ENCODE measurements around the gene STIMATE. TPM values are rescaled to one million over a fixed set of nuclear protein-coding genes. Genes with fewer than 3 reads are reported as not detected.

The STIMATE gene
- total RNA-seq, 1 donor from 2014 or later: 20.3 TPM

GRCh38 chr3:52795298-52795900 lies 101.9 kb downstream of the STIMATE start:
- no peaks in the 10 kb centered on the region for H3K36me3 Mint-ChIP-seq (ENCODE audit: low read depth)
- H3K4me3 Mint-ChIP-seq: no peak overlapping the region
- no peaks in the 10 kb centered on the region for H3K27me3 Mint-ChIP-seq (ENCODE audit: low read depth)
- TF ChIP-seq, protein P1, sequence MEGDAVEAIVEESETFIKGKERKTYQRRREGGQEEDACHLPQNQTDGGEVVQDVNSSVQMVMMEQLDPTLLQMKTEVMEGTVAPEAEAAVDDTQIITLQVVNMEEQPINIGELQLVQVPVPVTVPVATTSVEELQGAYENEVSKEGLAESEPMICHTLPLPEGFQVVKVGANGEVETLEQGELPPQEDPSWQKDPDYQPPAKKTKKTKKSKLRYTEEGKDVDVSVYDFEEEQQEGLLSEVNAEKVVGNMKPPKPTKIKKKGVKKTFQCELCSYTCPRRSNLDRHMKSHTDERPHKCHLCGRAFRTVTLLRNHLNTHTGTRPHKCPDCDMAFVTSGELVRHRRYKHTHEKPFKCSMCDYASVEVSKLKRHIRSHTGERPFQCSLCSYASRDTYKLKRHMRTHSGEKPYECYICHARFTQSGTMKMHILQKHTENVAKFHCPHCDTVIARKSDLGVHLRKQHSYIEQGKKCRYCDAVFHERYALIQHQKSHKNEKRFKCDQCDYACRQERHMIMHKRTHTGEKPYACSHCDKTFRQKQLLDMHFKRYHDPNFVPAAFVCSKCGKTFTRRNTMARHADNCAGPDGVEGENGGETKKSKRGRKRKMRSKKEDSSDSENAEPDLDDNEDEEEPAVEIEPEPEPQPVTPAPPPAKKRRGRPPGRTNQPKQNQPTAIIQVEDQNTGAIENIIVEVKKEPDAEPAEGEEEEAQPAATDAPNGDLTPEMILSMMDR (conservative IDR thresholded peaks at IDR 0.05): no peak
- H3K4me1 Mint-ChIP-seq: peaks cover 13% of the 10 kb centered on the region
- peak overlapping the region; percentile 43 for H3K27ac Mint-ChIP-seq (ENCODE audit: unreplicated experiment)
- DNase-seq (ENCODE audit: low read depth, low spot score): no peak
- no peaks in the 10 kb centered on the region for H3K9me3 Mint-ChIP-seq

- Mint-ChIP-seq H3K4me3 (no peak within 1 kb of the TSS), H3K36me3 (ENCODE audit: low read depth) (no peaks in the 10 kb centered on the region), H3K27me3 (ENCODE audit: low read depth) (no peaks in the 10 kb centered on the region), H3K9me3 (no peaks in the 10 kb centered on the region), H3K27ac (ENCODE audit: unreplicated experiment) (peak within 1 kb of the TSS; percentile 94), H3K4me1 (peaks cover 13% of the 10 kb centered on the region)
- TF ChIP-seq, protein P1 (conservative IDR thresholded peaks at IDR 0.05): no peak
- DNase-seq (ENCODE audit: low read depth, low spot score): no peak
Observed at GRCh38 chr3:52794612-52795099, 102.7 kb downstream of the STIMATE start, which contains the start of gene ITIH3. TSS of gene ITIH3 (plus strand) at chr3:52794796. CDS start at chr3:52794804, 8 bp downstream.

GRCh38 chr3:52793702-52794611 lies 103.4 kb downstream of the STIMATE start:
- no peak for DNase-seq (ENCODE audit: low read depth, low spot score)
- TF ChIP-seq, protein P1 (conservative IDR thresholded peaks at IDR 0.05): no peak
- H3K27ac Mint-ChIP-seq (ENCODE audit: unreplicated experiment): peak overlapping the region; percentile 94

GRCh38 chr3:52792961-52793695 lies 104.2 kb downstream of the STIMATE start:
- Mint-ChIP-seq H3K36me3 (ENCODE audit: low read depth) (no peaks in the 10 kb centered on the region), H3K27me3 (ENCODE audit: low read depth) (no peaks in the 10 kb centered on the region), H3K4me3 (no peak overlapping the region), H3K9me3 (no peaks in the 10 kb centered on the region), H3K27ac (ENCODE audit: unreplicated experiment) (peak overlapping the region; percentile 94), H3K4me1 (peaks cover 20% of the 10 kb centered on the region)
- no peak for DNase-seq (ENCODE audit: low read depth, low spot score)
- TF ChIP-seq, protein P1 (conservative IDR thresholded peaks at IDR 0.05): no peak

More at GRCh38 chr3:52793702-52794611, 103.4 kb downstream of the STIMATE start:
- Mint-ChIP-seq H3K4me3 (no peak overlapping the region), H3K4me1 (peaks cover 18% of the 10 kb centered on the region), H3K9me3 (no peaks in the 10 kb centered on the region), H3K27me3 (ENCODE audit: low read depth) (no peaks in the 10 kb centered on the region), H3K36me3 (ENCODE audit: low read depth) (no peaks in the 10 kb centered on the region)

- Mint-ChIP-seq H3K9me3 (no peaks in the 10 kb centered on the region), H3K27me3 (ENCODE audit: low read depth) (no peaks in the 10 kb centered on the region), H3K4me1 (peaks cover 20% of the 10 kb centered on the region), H3K36me3 (ENCODE audit: low read depth) (no peaks in the 10 kb centered on the region), H3K27ac (ENCODE audit: unreplicated experiment) (no peak overlapping the region), H3K4me3 (no peak overlapping the region)
- TF ChIP-seq, protein P1 (conservative IDR thresholded peaks at IDR 0.05): peak; percentile 40
- no peak for DNase-seq (ENCODE audit: low read depth, low spot score)
Observed at GRCh38 chr3:52792413-52792812, 104.9 kb downstream of the STIMATE start.
